ENCODE results near the gene COPG1. TPM values are rescaled to one million over a fixed set of nuclear protein-coding genes. Genes with fewer than 3 reads are reported as not detected.

COPG1 gene
- total and polyA plus RNA-seq, 10 of the 15 experiments (the other 5 are each of a cell fraction or from before 2014, with no cell fraction given): 54.8 to 143 (median 91.2) TPM

GRCh38 chr3:129313415-129313664, 63.9 kb downstream of the COPG1 start:
- DNase-seq (ENCODE audit: low read depth, low spot score) (no peak), FAIRE-seq (no peak), ATAC-seq (no peak)
- Histone ChIP-seq H3K79me2 (ENCODE audit: control insufficient read depth, insufficient read depth, low read length) (no peaks in the 10 kb centered on the region; the same call in 1 of the 2 replicates), H3K4me1 (ENCODE audit: control insufficient read depth, insufficient read depth, low read length) (peaks cover 24% of the 10 kb centered on the region), H4K20me1 (ENCODE audit: control insufficient read depth, insufficient read depth) (no peaks in the 10 kb centered on the region), H3K4me2 (ENCODE audit: control insufficient read depth, insufficient read depth) (no peak overlapping the region), H3K9ac (ENCODE audit: control insufficient read depth, insufficient read depth, low read length) (no peak overlapping the region), H2AFZ (ENCODE audit: control insufficient read depth, low read depth, low read length) (no peak overlapping the region), H3K27me3 (replicated peaks in 1 of 2; ENCODE audit: control insufficient read depth in 2 of 2, insufficient read depth in 2 of 2, low read length in 1 of 2) (no peaks in the 10 kb centered on the region), H3K9me3 (replicated peaks; ENCODE audit: control insufficient read depth, insufficient read depth, low read length) (no peaks in the 10 kb centered on the region), H3K36me3 (ENCODE audit: control insufficient read depth in 2 of 2, insufficient read depth in 2 of 2, low read length in 1 of 2) (no peaks in the 10 kb centered on the region), H3K27ac (ENCODE audit: control insufficient read depth, insufficient read depth) (no peak overlapping the region), H3K4me3 (no peak overlapping the region)
- ChIA-PET CTCF (interaction anchor here (0.8 to 3.8 kb wide), 6 partner anchors 9 to 343 kb away, joined by 3 to 43 read pairs (median 4); no protein-coding TSS in a partner anchor), SMC1A (ENCODE audit: uncharacterized antibody, unreplicated experiment) (interaction anchor here (8.5 kb wide), 1 partner anchor 31 kb away, joined by 75 read pairs; no protein-coding TSS in a partner anchor), RAD21 (ENCODE audit: unreplicated experiment) (interaction anchor here (0.5 to 2.5 kb wide), 4 partner anchors 30 to 780 kb away, joined by 3 to 7 read pairs (median 4); partner anchors contain the start of gene COPG1), POLR2A (interaction anchor here (1.0 to 4.5 kb wide), 5 partner anchors 30 to 81 kb away, joined by 4 to 29 read pairs (median 4); partner anchors contain the start of gene COPG1)
- intact Hi-C loops (cut with micrococcal nuclease; ENCODE audit: unreplicated experiment): loop anchor here (2.0 kb wide), 1 partner anchor 65 kb away; the partner anchor contains the start of gene COPG1
- TF ChIP-seq JUNB (IDR thresholded peaks at IDR 0.05) (no peak), POLR2AphosphoS2 (IDR thresholded peaks at IDR 0.05; ENCODE audit: low read depth, low read length) (0 out of 2 replicates have a peak, but pooled peaks have one; percentile 7), RAD21 (IDR thresholded peaks at IDR 0.05; ENCODE audit: insufficient read depth, low read depth, low read length) (no peak), CHD2 (IDR thresholded peaks at IDR 0.05; ENCODE audit: borderline replicate concordance, low read depth, low read length) (no peak), NR2F1 (conservative IDR thresholded peaks at IDR 0.05) (peak; percentile 20; the same call in 1 of the 2 replicates), ZNF687 (IDR thresholded peaks at IDR 0.05) (0 out of 2 replicates have a peak, but pooled peaks have one; percentile 9), ZBTB4 (CRISPR knock-in tag; IDR thresholded peaks at IDR 0.05) (0 out of 2 replicates have a peak, but pooled peaks have one; percentile 18), POLR2A (IDR thresholded peaks at IDR 0.05; ENCODE audit: low read depth, low read length) (peak; percentile 77; the same call in 1 of the 2 replicates), BACH1 (IDR thresholded peaks at IDR 0.05; ENCODE audit: borderline replicate concordance) (peak; percentile 70; the same call in 1 of the 2 replicates), RB1 (IDR thresholded peaks at IDR 0.05; ENCODE audit: borderline replicate concordance) (no peak), SIN3A (IDR thresholded peaks at IDR 0.05; ENCODE audit: low read depth, low read length) (0 out of 2 replicates have a peak, but pooled peaks have one; percentile 35)
- in situ Hi-C loops (cut with MboI): no loop called here
- no TSS peak for BruUV-seq (replicated peaks)
